IMR-90 (cell line): ENCODE data around the gene STAC. TPM values are rescaled to one million over a fixed set of nuclear protein-coding genes. Genes with fewer than 3 reads are reported as not detected.

ENCODE experiments used
- ATAC-seq: fragments of 200-7000 bp; cut with Tn5 transposase; 2 replicates; pipeline ENCODE4 v1.9.1; 2020; ENCODE audit warnings: low read depth, mild to moderate bottlenecking, moderate library complexity
- BruUV-seq: library from RNA; stranded (reverse); fragments of 400-500 nt; replicated peaks from 2 replicates; lab custom pipeline; 2021; lab: Mats Ljungman, UMichigan
- CTCF ChIA-PET: fragments of 300-600 bp; formaldehyde crosslinking; extraction: SDS; loops from one replicate; lab custom pipeline; 2021; ENCODE audit warnings: antibody characterized with exemption; lab: Yijun Ruan, JAX
- POLR2A ChIA-PET: fragments of 300-600 bp; sonication (Branson Sonifier 250); formaldehyde crosslinking; loops from one replicate; lab custom pipeline; 2022; ENCODE audit warnings: antibody characterized with exemption; ENCODE audit not compliant: unreplicated experiment; lab: Charles Lee
- DNase-seq: peaks from one replicate; pipeline ENCODE4 v3.0.0; 2013
- H2AFZ ChIP-seq: replicated peaks from 2 replicates; pipeline ENCODE3; 2013; ENCODE audit warnings: low read length, mild to moderate bottlenecking; ENCODE audit not compliant: poor library complexity
- H2AK5ac ChIP-seq: 2 replicates; pipeline ENCODE4 v1.6.1; 2013; ENCODE audit warnings: low read depth, low read length, inconsistent platforms
- H2AK9ac ChIP-seq: replicated peaks from 2 replicates; pipeline ENCODE3; 2013; ENCODE audit warnings: mild to moderate bottlenecking, low read depth, low read length, moderate library complexity; ENCODE audit not compliant: poor library complexity
- H2BK120ac ChIP-seq: 2 replicates; pipeline ENCODE4 v1.6.1; 2013; ENCODE audit warnings: low read depth, low read length, inconsistent platforms
- H2BK15ac ChIP-seq: 3 replicates; pipeline ENCODE4 v1.6.1; 2013; ENCODE audit warnings: low read depth, low read length, inconsistent platforms
- H2BK20ac ChIP-seq: 2 replicates; pipeline ENCODE4 v1.6.1; 2013; ENCODE audit warnings: low read depth, mild to moderate bottlenecking, inconsistent platforms, low read length, moderate library complexity
- H2BK5ac ChIP-seq: 2 replicates; pipeline ENCODE4 v1.6.1; 2013; ENCODE audit warnings: mild to moderate bottlenecking, low read depth, low read length, inconsistent platforms; ENCODE audit not compliant: poor library complexity, severe bottlenecking
- H3K14ac ChIP-seq: replicated peaks from 2 replicates; pipeline ENCODE4 v1.6.1; 2013; ENCODE audit warnings: low read depth, low read length, inconsistent platforms
- H3K18ac ChIP-seq: 2 replicates; pipeline ENCODE4 v1.6.1; 2013; ENCODE audit warnings: low read depth, low read length, control low read depth
- H3K23ac ChIP-seq: 2 replicates; pipeline ENCODE4 v1.6.1; 2013; ENCODE audit warnings: low read depth, low read length, inconsistent platforms
- H3K27ac ChIP-seq: 2 replicates; pipeline ENCODE4 v1.5.1; 2013; ENCODE audit warnings: mild to moderate bottlenecking, control low read depth, low read length; ENCODE audit not compliant: insufficient read depth
- H3K27me3 ChIP-seq: 2 replicates; pipeline ENCODE4 v1.6.1; 2013; ENCODE audit warnings: low read length; ENCODE audit not compliant: control insufficient read depth, insufficient read depth
- H3K36me3 ChIP-seq: 2 replicates; pipeline ENCODE4 v1.6.1; 2013; ENCODE audit warnings: low read length, mixed read lengths; ENCODE audit not compliant: control insufficient read depth, insufficient read depth
- H3K4ac ChIP-seq: 2 replicates; pipeline ENCODE4 v1.6.1; 2013; ENCODE audit warnings: low read depth, low read length, inconsistent platforms
- H3K4me1 ChIP-seq: 2 replicates; pipeline ENCODE4 v1.6.1; 2013; ENCODE audit warnings: low read length, mixed read lengths; ENCODE audit not compliant: control insufficient read depth, insufficient read depth
- H3K4me2 ChIP-seq: 2 replicates; pipeline ENCODE4 v1.6.1; 2013; ENCODE audit warnings: low read depth, mild to moderate bottlenecking, control low read depth, low read length, moderate library complexity
- H3K4me3 ChIP-seq: 2 replicates; pipeline ENCODE4 v1.5.1; 2013; ENCODE audit warnings: low read depth, mild to moderate bottlenecking, control low read depth, low read length, moderate library complexity; ENCODE audit not compliant: insufficient read depth
- H3K56ac ChIP-seq: 2 replicates; pipeline ENCODE4 v1.6.1; 2013; ENCODE audit warnings: low read length, inconsistent platforms; ENCODE audit not compliant: insufficient read depth; ENCODE audit errors: extremely low read depth
- H3K79me1 ChIP-seq, 2 experiments: 2 replicates each; pipeline ENCODE4 v1.6.1; 2013; ENCODE audit warnings: low read length in 2 of 2, inconsistent platforms in 1 of 2, low read depth in 1 of 2
- H3K9ac ChIP-seq: 2 replicates; pipeline ENCODE4 v1.6.1; 2013; ENCODE audit warnings: low read depth, low read length, control low read depth
- H3K9me1 ChIP-seq: 2 replicates; pipeline ENCODE4 v1.6.1; 2013; ENCODE audit warnings: low read length, inconsistent platforms; ENCODE audit not compliant: insufficient read depth
- H3K9me3 ChIP-seq: 2 replicates; pipeline ENCODE4 v1.6.1; 2013; ENCODE audit warnings: low read length; ENCODE audit not compliant: control insufficient read depth, insufficient read depth
- H4K20me1 ChIP-seq: 2 replicates; pipeline ENCODE4 v1.6.1; 2013; ENCODE audit warnings: low read length, inconsistent platforms; ENCODE audit not compliant: insufficient read depth
- H4K5ac ChIP-seq: 2 replicates; pipeline ENCODE4 v1.6.1; 2013; ENCODE audit warnings: mild to moderate bottlenecking, low read depth, low read length, control low read depth
- H4K8ac ChIP-seq, 2 experiments: 2 replicates each; pipeline ENCODE4 v1.6.1; 2013; ENCODE audit warnings: low read depth in 2 of 2, low read length in 2 of 2, control low read depth in 1 of 2, inconsistent platforms in 1 of 2
- H4K91ac ChIP-seq: 2 replicates; pipeline ENCODE4 v1.6.1; 2013; ENCODE audit warnings: low read depth, low read length, inconsistent platforms; ENCODE audit not compliant: insufficient read depth
- BHLHE40 ChIP-seq: fragments of 150-350 bp; IDR thresholded peaks from 2 replicates; pipeline ENCODE4 v1.6.1; 2016; ENCODE audit warnings: mild to moderate bottlenecking, low read depth, low read length
- CEBPB ChIP-seq: IDR thresholded peaks from 2 replicates; pipeline ENCODE4 v1.6.1; 2012; ENCODE audit warnings: low read depth, low read length, improper control_type of control experiment
- CTCF ChIP-seq: conservative IDR thresholded peaks from 2 replicates; pipeline ENCODE4 v1.5.1; 2012; ENCODE audit warnings: mild to moderate bottlenecking, low read depth, low read length, improper control_type of control experiment
- MAFK ChIP-seq: IDR thresholded peaks from 2 replicates; pipeline ENCODE4 v1.6.1; 2012; ENCODE audit warnings: low read depth, low read length, improper control_type of control experiment
- MXI1 ChIP-seq: IDR thresholded peaks from 2 replicates; pipeline ENCODE4 v1.6.1; 2012; ENCODE audit warnings: low read depth, mild to moderate bottlenecking, low read length, moderate library complexity, borderline replicate concordance
- NFE2L2 ChIP-seq: fragments of 150-350 bp; IDR thresholded peaks from 2 replicates; pipeline ENCODE4 v1.6.1; 2016; ENCODE audit warnings: low read depth, mild to moderate bottlenecking, low read length
- POLR2A ChIP-seq: IDR thresholded peaks from 2 replicates; pipeline ENCODE4 v1.6.1; 2012; ENCODE audit warnings: mild to moderate bottlenecking, low read depth, low read length
- RCOR1 ChIP-seq: IDR thresholded peaks from 2 replicates; pipeline ENCODE4 v1.6.1; 2012; ENCODE audit warnings: mild to moderate bottlenecking, low read length, improper control_type of control experiment; ENCODE audit not compliant: insufficient replicate concordance
- USF2 ChIP-seq: fragments of 150-350 bp; IDR thresholded peaks from 2 replicates; pipeline ENCODE4 v1.6.1; 2017; ENCODE audit warnings: mild to moderate bottlenecking, antibody characterized with exemption, low read length, low read depth
- WGBS, 2 experiments: methylation state at CpG; one replicate each; pipeline versions ENCODE4 v1.1.5 to v1.1.7; 2013; ENCODE audit warnings: missing lambda C conversion rate in 2 of 2; ENCODE audit not compliant: insufficient read length in 1 of 2; ENCODE audit errors: extremely low coverage in 2 of 2; 5-methylcytosine and 5-hydroxymethylcytosine counted together
- dilution Hi-C: fragments of 300-500 bp; cut with HindIII; formaldehyde crosslinking; loops from one replicate; pipeline ENCODE4 v1.14.3; 2018; ENCODE audit warnings: low sequenced_read_pairs; ENCODE audit not compliant: unreplicated experiment
- in situ Hi-C: fragments of 300-500 bp; cut with MboI; formaldehyde crosslinking; loops from 3 replicates; pipeline ENCODE4 v1.14.3; 2019; ENCODE audit warnings: low sequenced_read_pairs, inconsistent platforms, mixed read lengths
- intact Hi-C: fragments of 100-400 bp; cut with micrococcal nuclease; formaldehyde crosslinking; loops from 2 replicates; pipeline ENCODE4 v1.10.0; 2022
- polyA plus RNA-seq, 3 experiments: library from polyadenylated mRNA; depleted of rRNA; stranded (reverse); fragments of >200 nt; gene quantifications; 2 replicates each; pipeline ENCODE4 v1.2.3, GENCODE V29; 2012; ENCODE audit warnings: low replicate concordance in 1 of 3
- total RNA-seq: library from RNA; depleted of rRNA; stranded (reverse); fragments of >200 nt; gene quantifications from 2 replicates; pipeline ENCODE4 v1.2.3, GENCODE V29; 2012

The STAC gene
- total and polyA plus RNA-seq, 2 of the 4 experiments (the other 2 are of a cell fraction), result 0.19 to 0.36 TPM

GRCh38 chr3:36428445-36428844, 48.1 kb downstream of the STAC start:
- DNase-seq, result no peak
- H2BK120ac ChIP-seq, result no peak overlapping the region
- intact Hi-C loops (no loop called here), dilution Hi-C loops (no loop called here), in situ Hi-C loops (no loop called here)
- no peak for TF ChIP-seq USF2
- no peak for TF ChIP-seq BHLHE40
- no peak for TF ChIP-seq POLR2A
- TF ChIP-seq MXI1, result no peak
- TF ChIP-seq RCOR1, result no peak
- no peak for TF ChIP-seq NFE2L2
- TF ChIP-seq MAFK, result no peak
- TF ChIP-seq CEBPB, result no peak
- no peak for TF ChIP-seq CTCF
- H2AK5ac ChIP-seq, result no peak overlapping the region
- H4K20me1 ChIP-seq, result no peaks in the 10 kb centered on the region
- no peaks in the 10 kb centered on the region for H3K36me3 ChIP-seq
- H3K9me1 ChIP-seq, result no peaks in the 10 kb centered on the region
- ATAC-seq, result no peak
- H2BK15ac ChIP-seq, result no peak overlapping the region
- ChIA-PET POLR2A (no interaction called here), CTCF (no interaction called here)
- H3K4ac ChIP-seq, result no peak overlapping the region
- no peak overlapping the region for H2AK9ac ChIP-seq
- H3K23ac ChIP-seq, result no peak overlapping the region
- BruUV-seq, result no TSS peak
- H3K4me1 ChIP-seq, result no peaks in the 10 kb centered on the region
- H2BK20ac ChIP-seq, result no peak overlapping the region
- H3K4me3 ChIP-seq, result no peak overlapping the region
- no peak overlapping the region for H3K27ac ChIP-seq
- no peak overlapping the region for H3K18ac ChIP-seq
- H3K27me3 ChIP-seq, result no peaks in the 10 kb centered on the region
- H4K8ac ChIP-seq, result no peak overlapping the region
- no peak overlapping the region for H3K56ac ChIP-seq
- H3K9ac ChIP-seq, result no peak overlapping the region
- no peak overlapping the region for H3K14ac ChIP-seq
- no peak overlapping the region for H4K91ac ChIP-seq
- WGBS, 2 experiments, result no CpG with 5 or more reads among the region's 4 CpGs
- H4K5ac ChIP-seq, result no peak overlapping the region
- no peaks in the 10 kb centered on the region for H3K79me1 ChIP-seq
- no peak overlapping the region for H3K4me2 ChIP-seq
- no peak overlapping the region for H2BK5ac ChIP-seq
- H2AFZ ChIP-seq, result no peak overlapping the region
- H3K9me3 ChIP-seq, result no peaks in the 10 kb centered on the region
